H1 (cell line): Measurements from ENCODE around the gene NT5DC1. TPM values are rescaled to one million over a fixed set of nuclear protein-coding genes. Genes with fewer than 3 reads are reported as not detected.

Source experiments
- CTCF ChIA-PET: fragments of 300-600 bp; sonication (Branson Sonifier 250); formaldehyde crosslinking; loops from one replicate; lab custom pipeline; 2021; ENCODE audit not compliant: partially characterized antibody; lab: Charles Lee
- POLR2A ChIA-PET: fragments of 300-600 bp; sonication (Branson Sonifier 250); formaldehyde crosslinking; loops from one replicate; lab custom pipeline; 2021; ENCODE audit warnings: inconsistent platforms; ENCODE audit not compliant: partially characterized antibody; lab: Charles Lee
- DNase-seq, 2 experiments: peaks; one replicate each; pipeline versions ENCODE4 v3.0.0 to v3.0.0-alpha.2; 2010 to 2022; ENCODE audit warnings: low spot score in 2 of 2, low read depth in 1 of 2, mixed read lengths in 1 of 2
- FAIRE-seq: peaks from 2 replicates; lab custom pipeline; 2011; peaks lifted over from hg19 to GRCh38; lab: Jason Lieb, UNC
- H2AFZ ChIP-seq: 2 replicates; pipeline ENCODE4 v1.8.1; 2012; ENCODE audit warnings: low read length, inconsistent platforms
- H2AK5ac ChIP-seq: 2 replicates; pipeline ENCODE4 v1.6.1; 2013; ENCODE audit warnings: low read depth, low read length
- H2BK120ac ChIP-seq: replicated peaks from 2 replicates; pipeline ENCODE3; 2013; ENCODE audit warnings: low read depth, low read length, inconsistent platforms
- H2BK12ac ChIP-seq: 2 replicates; pipeline ENCODE4 v1.6.1; 2013; ENCODE audit warnings: low read depth, low read length
- H2BK15ac ChIP-seq: 2 replicates; pipeline ENCODE4 v1.6.1; 2013; ENCODE audit warnings: low read length
- H2BK20ac ChIP-seq: 2 replicates; pipeline ENCODE4 v1.6.1; 2013; ENCODE audit warnings: low read length
- H2BK5ac ChIP-seq: 2 replicates; pipeline ENCODE4 v1.6.1; 2013; ENCODE audit warnings: low read depth, low read length
- H3K14ac ChIP-seq: 2 replicates; pipeline ENCODE4 v1.6.1; 2013; ENCODE audit warnings: inconsistent platforms; ENCODE audit not compliant: insufficient read length
- H3K18ac ChIP-seq: 2 replicates; pipeline ENCODE4 v1.6.1; 2013; ENCODE audit warnings: low read length; ENCODE audit errors: extremely low read depth
- H3K23ac ChIP-seq: 2 replicates; pipeline ENCODE4 v1.6.1; 2013; ENCODE audit warnings: inconsistent platforms; ENCODE audit not compliant: insufficient read length
- H3K23me2 ChIP-seq: 2 replicates; pipeline ENCODE4 v1.6.1; 2013; ENCODE audit warnings: low read depth, low read length
- H3K27ac ChIP-seq: 2 replicates; pipeline ENCODE4 v1.6.1; 2011; ENCODE audit warnings: low read depth, low read length, inconsistent platforms
- H3K27me3 ChIP-seq, 4 experiments: replicated peaks in 1 of 4; 1 replicate in 1 of 4; 2 replicates in 3 of 4; pipeline versions ENCODE4 v1.6.1 to v1.8.1; 2011 to 2013; ENCODE audit warnings: low read length in 3 of 4, mild to moderate bottlenecking in 3 of 4, inconsistent platforms in 2 of 4, mixed read lengths in 2 of 4, moderate library complexity in 1 of 4; ENCODE audit not compliant: control insufficient read depth in 3 of 4, insufficient read depth in 3 of 4; ENCODE audit errors: extremely low read depth in 1 of 4
- H3K36me3 ChIP-seq, 4 experiments: 2 replicates each; pipeline versions ENCODE4 v1.6.1 to v1.8.1; 2011 to 2013; ENCODE audit warnings: mild to moderate bottlenecking in 4 of 4, low read length in 3 of 4, moderate library complexity in 2 of 4, control low read depth in 1 of 4, inconsistent platforms in 1 of 4; ENCODE audit not compliant: insufficient read depth in 4 of 4, control insufficient read depth in 2 of 4
- H3K4ac ChIP-seq: replicated peaks from 2 replicates; pipeline ENCODE3; 2013; ENCODE audit warnings: low read length, low read depth, mixed read lengths, inconsistent platforms; ENCODE audit not compliant: insufficient read length
- H3K4me1 ChIP-seq, 4 experiments: replicated peaks in 1 of 4; 1 replicate in 1 of 4; 2 replicates in 3 of 4; pipeline versions ENCODE4 v1.6.1 to v1.8.1; 2011 to 2013; ENCODE audit warnings: low read length in 3 of 4, inconsistent platforms in 2 of 4, mixed read lengths in 1 of 4; ENCODE audit not compliant: insufficient read depth in 4 of 4, control insufficient read depth in 3 of 4
- H3K4me2 ChIP-seq, 2 experiments: 2 replicates each; pipeline versions ENCODE4 v1.6.1 to v1.8.1; 2011 to 2013; ENCODE audit warnings: low read depth in 2 of 2, low read length in 2 of 2, control low read depth in 1 of 2, inconsistent platforms in 1 of 2, mild to moderate bottlenecking in 1 of 2; ENCODE audit not compliant: insufficient read depth in 1 of 2
- H3K4me3 ChIP-seq, 4 experiments: fragments of 200-600, 300-600 bp in 1 of 4; sonication (generic), shearing (Covaris generic), sonication (Bioruptor Twin) in 1 of 4; 2 replicates each; pipeline versions ENCODE4 v1.5.1 to v1.8.1; 2011 to 2016; ENCODE audit warnings: low read length in 4 of 4, low read depth in 3 of 4, control low read depth in 2 of 4, inconsistent platforms in 2 of 4, mild to moderate bottlenecking in 2 of 4, mixed read lengths in 1 of 4, moderate library complexity in 1 of 4; ENCODE audit not compliant: insufficient read depth in 2 of 4; ENCODE audit errors: extremely low read depth in 1 of 4
- H3K56ac ChIP-seq: replicated peaks from 2 replicates; pipeline ENCODE3; 2013; ENCODE audit warnings: low read depth, mild to moderate bottlenecking, mixed read lengths, low read length, inconsistent platforms; ENCODE audit not compliant: insufficient read length
- H3K79me1 ChIP-seq: 2 replicates; pipeline ENCODE4 v1.6.1; 2013; ENCODE audit warnings: low read depth, low read length, control low read depth
- H3K79me2 ChIP-seq, 2 experiments: 2 replicates each; pipeline versions ENCODE4 v1.6.1 to v1.8.1; 2012 to 2013; ENCODE audit warnings: low read length in 2 of 2, mild to moderate bottlenecking in 2 of 2, inconsistent platforms in 1 of 2; ENCODE audit not compliant: insufficient read depth in 2 of 2, control insufficient read depth in 1 of 2
- H3K9ac ChIP-seq, 4 experiments: replicated peaks in 1 of 4; 1 replicate in 1 of 4; 2 replicates in 3 of 4; pipeline versions ENCODE4 v1.6.1 to v1.8.1; 2011 to 2013; ENCODE audit warnings: low read depth in 3 of 4, low read length in 3 of 4, control low read depth in 2 of 4, mild to moderate bottlenecking in 2 of 4, moderate library complexity in 2 of 4, inconsistent platforms in 1 of 4; ENCODE audit errors: extremely low read depth in 1 of 4
- H3K9me3 ChIP-seq, 2 experiments: 2 replicates each; pipeline versions ENCODE4 v1.6.1 to v1.8.1; 2012 to 2013; ENCODE audit warnings: mild to moderate bottlenecking in 2 of 2, moderate library complexity in 2 of 2, control low read depth in 1 of 2, inconsistent platforms in 1 of 2, low read depth in 1 of 2, low read length in 1 of 2, mixed read lengths in 1 of 2; ENCODE audit not compliant: insufficient read depth in 2 of 2
- H4K20me1 ChIP-seq, 2 experiments: replicated peaks in 1 of 2; 2 replicates each; pipeline versions ENCODE3 to v1.8.1; 2011 to 2013; ENCODE audit warnings: inconsistent platforms in 2 of 2, low read length in 2 of 2, mild to moderate bottlenecking in 1 of 2; ENCODE audit not compliant: insufficient read depth in 2 of 2, control insufficient read depth in 1 of 2
- H4K5ac ChIP-seq: 2 replicates; pipeline ENCODE4 v1.6.1; 2013; ENCODE audit warnings: low read length, low read depth, mixed read lengths, inconsistent platforms; ENCODE audit not compliant: insufficient read length
- H4K8ac ChIP-seq: 2 replicates; pipeline ENCODE4 v1.8.0; 2013; ENCODE audit warnings: mild to moderate bottlenecking, moderate library complexity, low read length, inconsistent platforms; ENCODE audit not compliant: insufficient read depth; ENCODE audit errors: extremely low read depth
- H4K91ac ChIP-seq: replicated peaks from 2 replicates; pipeline ENCODE3; 2013; ENCODE audit warnings: low read length, mixed read lengths, inconsistent platforms; ENCODE audit not compliant: insufficient read length
- BACH1 ChIP-seq: IDR thresholded peaks from 2 replicates; pipeline ENCODE4 v1.6.1; 2012; ENCODE audit warnings: low read length, improper control_type of control experiment
- BRCA1 ChIP-seq: IDR thresholded peaks from 2 replicates; pipeline ENCODE4 v1.6.1; 2012; ENCODE audit warnings: low read depth, low read length, improper control_type of control experiment
- CREB1 ChIP-seq: IDR thresholded peaks from 2 replicates; pipeline ENCODE4 v1.6.1; 2012; ENCODE audit warnings: inconsistent platforms
- JUND ChIP-seq: IDR thresholded peaks from 2 replicates; pipeline ENCODE4 v1.6.1; 2011; ENCODE audit warnings: mild to moderate bottlenecking, improper control_type of control experiment, low read length
- WGBS, 2 experiments: shearing (Covaris generic) in 1 of 2; methylation state at CpG; one replicate each; pipeline versions ENCODE4 v1.1.6 to v1.1.7; 2013 to 2015; ENCODE audit warnings: low lambda C conversion rate in 2 of 2, mixed read lengths in 2 of 2, inconsistent platforms in 1 of 2, low coverage in 1 of 2, missing lambda C conversion rate in 1 of 2; ENCODE audit not compliant: insufficient replicate concordance in 2 of 2, insufficient coverage in 1 of 2, insufficient read length in 1 of 2; ENCODE audit errors: extremely low coverage in 1 of 2, missing lambda C conversion rate in 1 of 2; 5-methylcytosine and 5-hydroxymethylcytosine counted together
- polyA plus RNA-seq, 7 experiments: library from polyadenylated mRNA; depleted of rRNA in 3 of 7; stranded (reverse) in 5 of 7; unstranded in 2 of 7; fragments of >200 nt in 5 of 7; fragments of 200-250 nt in 2 of 7; gene quantifications; 1 replicate in 5 of 7; 2 replicates in 1 of 7; 4 replicates in 1 of 7; pipeline versions ENCODE4 v1.2.1 to v1.2.3, GENCODE V29; 2011 to 2013; ENCODE audit warnings: missing spikeins in 2 of 7, mixed read lengths in 2 of 7
- total RNA-seq: library from RNA; stranded (reverse); fragmentation: NEBNext Ultra II Directional; extraction: Animal tissue kit (Norgen Biotek cat#: 25700); gene quantifications from 2 replicates; pipeline ENCODE4 v1.2.1, GENCODE V29; 2021

NT5DC1 gene
- total and polyA plus RNA-seq, 2 of the 8 experiments (the other 6 are each of a cell fraction or from before 2014, with no cell fraction given) = 25.3 to 72.7 TPM

DNA sequence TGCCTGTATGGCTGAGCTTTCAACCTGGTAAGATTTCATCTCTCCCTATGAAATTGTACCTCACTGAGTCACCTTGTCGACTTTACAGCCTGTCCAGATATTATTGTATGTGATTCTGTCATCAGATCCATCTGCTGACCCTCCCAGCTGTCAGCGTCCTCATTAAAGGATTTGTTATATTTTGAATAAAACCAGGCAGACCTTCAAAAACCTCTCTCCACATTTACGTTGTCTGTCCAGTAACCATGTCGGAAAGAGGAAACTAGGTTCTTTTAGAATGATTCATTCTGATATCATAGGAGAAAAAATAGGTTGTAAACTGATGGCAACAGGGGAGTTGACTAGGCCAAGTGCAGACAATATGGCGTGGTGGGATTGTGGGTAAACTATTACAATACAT is 114.8 kb downstream of the NT5DC1 start:
- Histone ChIP-seq H2BK120ac (no peak overlapping the region), H3K23me2 (no peaks in the 10 kb centered on the region), H2BK12ac (no peak overlapping the region), H3K14ac (no peak overlapping the region), H3K56ac (no peak overlapping the region), H3K27me3 (no peaks in the 10 kb centered on the region), H3K18ac (no peak overlapping the region), H3K9ac (no peak overlapping the region), H3K4me1 (no peaks in the 10 kb centered on the region), H3K79me2 (no peaks in the 10 kb centered on the region), H2AFZ (no peak overlapping the region), H4K8ac (no peak overlapping the region), H2AK5ac (no peak overlapping the region), H3K9me3 (no peaks in the 10 kb centered on the region), H3K27ac (no peak overlapping the region), H3K36me3 (no peaks in the 10 kb centered on the region), H2BK20ac (no peak overlapping the region), H2BK15ac (no peak overlapping the region), H4K91ac (no peak overlapping the region), H3K79me1 (no peaks in the 10 kb centered on the region), H2BK5ac (no peak overlapping the region), H4K20me1 (no peaks in the 10 kb centered on the region), H4K5ac (no peak overlapping the region), H3K4me2 (no peak overlapping the region), H3K23ac (no peak overlapping the region), H3K4ac (no peak overlapping the region), H3K4me3 (no peak overlapping the region)
- 87% methylated on average over 5 of the region's 5 CpGs; no CpG with 5 or more reads in 1 of the 2 experiments for WGBS, 2 experiments
- DNase-seq = no peak
- FAIRE-seq = no peak
- ChIA-PET CTCF (interaction anchor here (0.9 to 2.8 kb wide), 7 partner anchors 14 to 340 kb away, joined by 3 to 8 read pairs (median 4); no protein-coding TSS in a partner anchor), POLR2A (no interaction called here)
- TF ChIP-seq JUND = no peak
- no peak for TF ChIP-seq CREB1
- TF ChIP-seq BRCA1 = no peak
- TF ChIP-seq BACH1 = no peak
